ENCODE measurements around the gene TRIM36. TPM values are rescaled to one million over a fixed set of nuclear protein-coding genes. Genes with fewer than 3 reads are reported as not detected.

TRIM36 gene
- total RNA-seq, 4 donors from 2014 or later: 1.5 to 12.7 (median 3.7) TPM

- Histone ChIP-seq H3K27me3 (no peaks in the 10 kb centered on the region), H3K9me3 (no peaks in the 10 kb centered on the region), H3K36me3 (no peaks in the 10 kb centered on the region), H3K27ac (no peak overlapping the region), H3K4me1 (no peaks in the 10 kb centered on the region), H3K4me3 (no peak overlapping the region)
- 87 to 88% methylated on average over 5 of the region's 5 CpGs for WGBS, 2 donors
- no peak for DNase-seq (ENCODE audit: low spot score in 2 of 2)
- no peak for TF ChIP-seq POLR2A (IDR thresholded peaks at IDR 0.05)
These were observed 43.4 kb downstream of the TRIM36 start for GRCh38 chr5:115126303-115126702.

- Histone ChIP-seq H3K36me3 (no peaks in the 10 kb centered on the region), H3K4me1 (no peaks in the 10 kb centered on the region), H3K27ac (no peak overlapping the region), H3K4me3 (no peak overlapping the region), H3K27me3 (no peaks in the 10 kb centered on the region), H3K9me3 (no peaks in the 10 kb centered on the region)
- TF ChIP-seq, protein P1, sequence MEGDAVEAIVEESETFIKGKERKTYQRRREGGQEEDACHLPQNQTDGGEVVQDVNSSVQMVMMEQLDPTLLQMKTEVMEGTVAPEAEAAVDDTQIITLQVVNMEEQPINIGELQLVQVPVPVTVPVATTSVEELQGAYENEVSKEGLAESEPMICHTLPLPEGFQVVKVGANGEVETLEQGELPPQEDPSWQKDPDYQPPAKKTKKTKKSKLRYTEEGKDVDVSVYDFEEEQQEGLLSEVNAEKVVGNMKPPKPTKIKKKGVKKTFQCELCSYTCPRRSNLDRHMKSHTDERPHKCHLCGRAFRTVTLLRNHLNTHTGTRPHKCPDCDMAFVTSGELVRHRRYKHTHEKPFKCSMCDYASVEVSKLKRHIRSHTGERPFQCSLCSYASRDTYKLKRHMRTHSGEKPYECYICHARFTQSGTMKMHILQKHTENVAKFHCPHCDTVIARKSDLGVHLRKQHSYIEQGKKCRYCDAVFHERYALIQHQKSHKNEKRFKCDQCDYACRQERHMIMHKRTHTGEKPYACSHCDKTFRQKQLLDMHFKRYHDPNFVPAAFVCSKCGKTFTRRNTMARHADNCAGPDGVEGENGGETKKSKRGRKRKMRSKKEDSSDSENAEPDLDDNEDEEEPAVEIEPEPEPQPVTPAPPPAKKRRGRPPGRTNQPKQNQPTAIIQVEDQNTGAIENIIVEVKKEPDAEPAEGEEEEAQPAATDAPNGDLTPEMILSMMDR (IDR thresholded peaks at IDR 0.05): no peak
- no peak for TF ChIP-seq POLR2A (IDR thresholded peaks at IDR 0.05)
- 28 to 43% methylated on average over 1 of the region's 1 CpG for WGBS, 2 donors
- DNase-seq (ENCODE audit: low spot score in 2 of 2): no peak
These were observed 45.0 kb downstream of the TRIM36 start for GRCh38 chr5:115124741-115125140.

GRCh38 chr5:115116001-115116400 is 53.7 kb downstream of the TRIM36 start:
- no peak for DNase-seq (ENCODE audit: low spot score in 2 of 2)
- H3K9me3 ChIP-seq: peaks cover 0 to 6% (median 0%) of the 10 kb centered on the region in 4 donors
- H3K4me3 ChIP-seq: no peak overlapping the region
- H3K36me3 ChIP-seq: no peaks in the 10 kb centered on the region
- no peak for TF ChIP-seq EP300 (IDR thresholded peaks at IDR 0.05)
- TF ChIP-seq, protein P1 (IDR thresholded peaks at IDR 0.05): no peak
- no peak for TF ChIP-seq POLR2A (IDR thresholded peaks at IDR 0.05)
- no peaks in the 10 kb centered on the region for H3K27me3 ChIP-seq
- no peak overlapping the region for H3K27ac ChIP-seq
- no peaks in the 10 kb centered on the region for H3K4me1 ChIP-seq

GRCh38 chr5:115109840-115110239 is 59.9 kb downstream of the TRIM36 start:
- H3K4me1 ChIP-seq: no peaks in the 10 kb centered on the region
- no peaks in the 10 kb centered on the region for H3K36me3 ChIP-seq
- TF ChIP-seq, protein P1 (IDR thresholded peaks at IDR 0.05): no peak
- TF ChIP-seq EP300 (IDR thresholded peaks at IDR 0.05): no peak
- TF ChIP-seq POLR2A (IDR thresholded peaks at IDR 0.05): no peak
- no peaks in the 10 kb centered on the region for H3K27me3 ChIP-seq
- no peaks in the 10 kb centered on the region for H3K9me3 ChIP-seq
- no peak overlapping the region for H3K27ac ChIP-seq
- 66 to 75% methylated on average over 5 of the region's 5 CpGs for WGBS, 2 donors
- DNase-seq (ENCODE audit: low spot score in 2 of 2): no peak
- H3K4me3 ChIP-seq: no peak overlapping the region

DNA sequence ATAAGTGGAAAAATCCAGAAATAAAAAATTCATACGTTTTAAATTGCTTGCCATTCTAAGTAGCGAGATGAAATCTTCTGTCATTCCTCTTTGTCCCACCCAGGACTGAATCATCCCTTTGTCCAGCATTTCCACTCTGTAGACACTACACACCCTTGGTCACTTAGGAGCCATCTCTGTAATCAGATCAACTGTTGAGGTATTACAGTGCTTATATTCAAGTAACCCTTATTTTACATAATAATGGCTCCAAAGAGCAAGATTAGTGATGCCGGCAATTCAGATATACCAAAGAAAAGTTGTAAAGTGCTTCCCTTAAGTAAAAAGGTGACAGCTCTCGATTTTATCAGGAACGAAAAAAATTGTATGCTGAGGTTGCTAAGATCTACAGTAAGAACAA is 60.4 kb downstream of the TRIM36 start:
- Histone ChIP-seq H3K27me3 (no peaks in the 10 kb centered on the region), H3K9me3 (no peaks in the 10 kb centered on the region), H3K4me1 (no peaks in the 10 kb centered on the region), H3K36me3 (no peaks in the 10 kb centered on the region), H3K4me3 (no peak overlapping the region), H3K27ac (no peak overlapping the region)
- TF ChIP-seq POLR2A (IDR thresholded peaks at IDR 0.05) (no peak), EP300 (IDR thresholded peaks at IDR 0.05) (no peak)
- TF ChIP-seq, protein P1 (IDR thresholded peaks at IDR 0.05): no peak
- no peak for DNase-seq (ENCODE audit: low spot score in 2 of 2)
- WGBS, 2 donors: 71 to 73% methylated on average over 5 of the region's 5 CpGs

GRCh38 chr5:115100319-115100955 is 69.3 kb downstream of the TRIM36 start:
- no peak overlapping the region for H3K27ac ChIP-seq
- H3K9me3 ChIP-seq: no peaks in the 10 kb centered on the region
- WGBS, 2 donors: 56 to 58% methylated on average over 6 of the region's 6 CpGs
- H3K27me3 ChIP-seq: no peaks in the 10 kb centered on the region
- no peaks in the 10 kb centered on the region for H3K4me1 ChIP-seq
- TF ChIP-seq POLR2A (IDR thresholded peaks at IDR 0.05) (no peak), EP300 (IDR thresholded peaks at IDR 0.05) (no peak)
- TF ChIP-seq, protein P1 (IDR thresholded peaks at IDR 0.05): no peak
- peak; percentile 15 to 32 for DNase-seq (ENCODE audit: low spot score in 2 of 2)
- H3K36me3 ChIP-seq: no peaks in the 10 kb centered on the region
- no peak overlapping the region for H3K4me3 ChIP-seq

All from tibial nerve (tissue), 4 donors.